IMR-90 (cell line): ENCODE results near the gene DMAC1. TPM values are rescaled to one million over a fixed set of nuclear protein-coding genes. Genes with fewer than 3 reads are reported as not detected.

Experiments
- ATAC-seq: fragments of 200-7000 bp; cut with Tn5 transposase; 2 replicates; pipeline ENCODE4 v1.9.1; 2020; ENCODE audit warnings: low read depth, mild to moderate bottlenecking, moderate library complexity
- BruUV-seq: library from RNA; stranded (reverse); fragments of 400-500 nt; replicated peaks from 2 replicates; lab custom pipeline; 2021; lab: Mats Ljungman, UMichigan
- CTCF ChIA-PET: fragments of 300-600 bp; formaldehyde crosslinking; extraction: SDS; loops from one replicate; lab custom pipeline; 2021; ENCODE audit warnings: antibody characterized with exemption; lab: Yijun Ruan, JAX
- POLR2A ChIA-PET: fragments of 300-600 bp; sonication (Branson Sonifier 250); formaldehyde crosslinking; loops from one replicate; lab custom pipeline; 2022; ENCODE audit warnings: antibody characterized with exemption; ENCODE audit not compliant: unreplicated experiment; lab: Charles Lee
- DNase-seq: peaks from one replicate; pipeline ENCODE4 v3.0.0; 2013
- H2AFZ ChIP-seq: replicated peaks from 2 replicates; pipeline ENCODE3; 2013; ENCODE audit warnings: low read length, mild to moderate bottlenecking; ENCODE audit not compliant: poor library complexity
- H2AK5ac ChIP-seq: 2 replicates; pipeline ENCODE4 v1.6.1; 2013; ENCODE audit warnings: low read depth, low read length, inconsistent platforms
- H2AK9ac ChIP-seq: replicated peaks from 2 replicates; pipeline ENCODE3; 2013; ENCODE audit warnings: mild to moderate bottlenecking, low read depth, low read length, moderate library complexity; ENCODE audit not compliant: poor library complexity
- H2BK120ac ChIP-seq: 2 replicates; pipeline ENCODE4 v1.6.1; 2013; ENCODE audit warnings: low read depth, low read length, inconsistent platforms
- H2BK15ac ChIP-seq: 3 replicates; pipeline ENCODE4 v1.6.1; 2013; ENCODE audit warnings: low read depth, low read length, inconsistent platforms
- H2BK20ac ChIP-seq: 2 replicates; pipeline ENCODE4 v1.6.1; 2013; ENCODE audit warnings: low read depth, mild to moderate bottlenecking, inconsistent platforms, low read length, moderate library complexity
- H2BK5ac ChIP-seq: 2 replicates; pipeline ENCODE4 v1.6.1; 2013; ENCODE audit warnings: mild to moderate bottlenecking, low read depth, low read length, inconsistent platforms; ENCODE audit not compliant: poor library complexity, severe bottlenecking
- H3K14ac ChIP-seq: replicated peaks from 2 replicates; pipeline ENCODE4 v1.6.1; 2013; ENCODE audit warnings: low read depth, low read length, inconsistent platforms
- H3K18ac ChIP-seq: 2 replicates; pipeline ENCODE4 v1.6.1; 2013; ENCODE audit warnings: low read depth, low read length, control low read depth
- H3K23ac ChIP-seq: 2 replicates; pipeline ENCODE4 v1.6.1; 2013; ENCODE audit warnings: low read depth, low read length, inconsistent platforms
- H3K27ac ChIP-seq: 2 replicates; pipeline ENCODE4 v1.5.1; 2013; ENCODE audit warnings: mild to moderate bottlenecking, control low read depth, low read length; ENCODE audit not compliant: insufficient read depth
- H3K27me3 ChIP-seq: 2 replicates; pipeline ENCODE4 v1.6.1; 2013; ENCODE audit warnings: low read length; ENCODE audit not compliant: control insufficient read depth, insufficient read depth
- H3K36me3 ChIP-seq: 2 replicates; pipeline ENCODE4 v1.6.1; 2013; ENCODE audit warnings: low read length, mixed read lengths; ENCODE audit not compliant: control insufficient read depth, insufficient read depth
- H3K4ac ChIP-seq: 2 replicates; pipeline ENCODE4 v1.6.1; 2013; ENCODE audit warnings: low read depth, low read length, inconsistent platforms
- H3K4me1 ChIP-seq: 2 replicates; pipeline ENCODE4 v1.6.1; 2013; ENCODE audit warnings: low read length, mixed read lengths; ENCODE audit not compliant: control insufficient read depth, insufficient read depth
- H3K4me2 ChIP-seq: 2 replicates; pipeline ENCODE4 v1.6.1; 2013; ENCODE audit warnings: low read depth, mild to moderate bottlenecking, control low read depth, low read length, moderate library complexity
- H3K4me3 ChIP-seq: 2 replicates; pipeline ENCODE4 v1.5.1; 2013; ENCODE audit warnings: low read depth, mild to moderate bottlenecking, control low read depth, low read length, moderate library complexity; ENCODE audit not compliant: insufficient read depth
- H3K56ac ChIP-seq: 2 replicates; pipeline ENCODE4 v1.6.1; 2013; ENCODE audit warnings: low read length, inconsistent platforms; ENCODE audit not compliant: insufficient read depth; ENCODE audit errors: extremely low read depth
- H3K79me1 ChIP-seq, 2 experiments: 2 replicates each; pipeline ENCODE4 v1.6.1; 2013; ENCODE audit warnings: low read length in 2 of 2, inconsistent platforms in 1 of 2, low read depth in 1 of 2
- H3K9ac ChIP-seq: 2 replicates; pipeline ENCODE4 v1.6.1; 2013; ENCODE audit warnings: low read depth, low read length, control low read depth
- H3K9me1 ChIP-seq: 2 replicates; pipeline ENCODE4 v1.6.1; 2013; ENCODE audit warnings: low read length, inconsistent platforms; ENCODE audit not compliant: insufficient read depth
- H3K9me3 ChIP-seq: 2 replicates; pipeline ENCODE4 v1.6.1; 2013; ENCODE audit warnings: low read length; ENCODE audit not compliant: control insufficient read depth, insufficient read depth
- H4K20me1 ChIP-seq: 2 replicates; pipeline ENCODE4 v1.6.1; 2013; ENCODE audit warnings: low read length, inconsistent platforms; ENCODE audit not compliant: insufficient read depth
- H4K5ac ChIP-seq: 2 replicates; pipeline ENCODE4 v1.6.1; 2013; ENCODE audit warnings: mild to moderate bottlenecking, low read depth, low read length, control low read depth
- H4K8ac ChIP-seq, 2 experiments: 2 replicates each; pipeline ENCODE4 v1.6.1; 2013; ENCODE audit warnings: low read depth in 2 of 2, low read length in 2 of 2, control low read depth in 1 of 2, inconsistent platforms in 1 of 2
- H4K91ac ChIP-seq: 2 replicates; pipeline ENCODE4 v1.6.1; 2013; ENCODE audit warnings: low read depth, low read length, inconsistent platforms; ENCODE audit not compliant: insufficient read depth
- BHLHE40 ChIP-seq: fragments of 150-350 bp; IDR thresholded peaks from 2 replicates; pipeline ENCODE4 v1.6.1; 2016; ENCODE audit warnings: mild to moderate bottlenecking, low read depth, low read length
- ELK1 ChIP-seq: fragments of 150-350 bp; IDR thresholded peaks from 2 replicates; pipeline ENCODE4 v1.6.1; 2016; ENCODE audit warnings: low read depth, mild to moderate bottlenecking, low read length, moderate library complexity, borderline replicate concordance
- FOS ChIP-seq: fragments of 150-350 bp; IDR thresholded peaks from 2 replicates; pipeline ENCODE4 v1.6.1; 2016; ENCODE audit warnings: low read depth, low read length
- MAFK ChIP-seq: IDR thresholded peaks from 2 replicates; pipeline ENCODE4 v1.6.1; 2012; ENCODE audit warnings: low read depth, low read length, improper control_type of control experiment
- NFE2L2 ChIP-seq: fragments of 150-350 bp; IDR thresholded peaks from 2 replicates; pipeline ENCODE4 v1.6.1; 2016; ENCODE audit warnings: low read depth, mild to moderate bottlenecking, low read length
- POLR2A ChIP-seq: IDR thresholded peaks from 2 replicates; pipeline ENCODE4 v1.6.1; 2012; ENCODE audit warnings: mild to moderate bottlenecking, low read depth, low read length
- RAD21 ChIP-seq: IDR thresholded peaks from 2 replicates; pipeline ENCODE4 v1.6.1; 2012; ENCODE audit warnings: low read length, improper control_type of control experiment
- RCOR1 ChIP-seq: IDR thresholded peaks from 2 replicates; pipeline ENCODE4 v1.6.1; 2012; ENCODE audit warnings: mild to moderate bottlenecking, low read length, improper control_type of control experiment; ENCODE audit not compliant: insufficient replicate concordance
- RFX5 ChIP-seq: IDR thresholded peaks from 2 replicates; pipeline ENCODE4 v1.8.0; 2012; ENCODE audit warnings: low read depth, mild to moderate bottlenecking, low read length, moderate library complexity
- WGBS, 2 experiments: methylation state at CpG; one replicate each; pipeline versions ENCODE4 v1.1.5 to v1.1.7; 2013; ENCODE audit warnings: missing lambda C conversion rate in 2 of 2; ENCODE audit not compliant: insufficient read length in 1 of 2; ENCODE audit errors: extremely low coverage in 2 of 2; 5-methylcytosine and 5-hydroxymethylcytosine counted together
- dilution Hi-C: fragments of 300-500 bp; cut with HindIII; formaldehyde crosslinking; loops from one replicate; pipeline ENCODE4 v1.14.3; 2018; ENCODE audit warnings: low sequenced_read_pairs; ENCODE audit not compliant: unreplicated experiment
- in situ Hi-C: fragments of 300-500 bp; cut with MboI; formaldehyde crosslinking; loops from 3 replicates; pipeline ENCODE4 v1.14.3; 2019; ENCODE audit warnings: low sequenced_read_pairs, inconsistent platforms, mixed read lengths
- intact Hi-C: fragments of 100-400 bp; cut with micrococcal nuclease; formaldehyde crosslinking; loops from 2 replicates; pipeline ENCODE4 v1.10.0; 2022
- polyA plus RNA-seq, 3 experiments: library from polyadenylated mRNA; depleted of rRNA; stranded (reverse); fragments of >200 nt; gene quantifications; 2 replicates each; pipeline ENCODE4 v1.2.3, GENCODE V29; 2012; ENCODE audit warnings: low replicate concordance in 1 of 3
- total RNA-seq: library from RNA; depleted of rRNA; stranded (reverse); fragments of >200 nt; gene quantifications from 2 replicates; pipeline ENCODE4 v1.2.3, GENCODE V29; 2012

DMAC1 gene
- total and polyA plus RNA-seq, 2 of the 4 experiments (the other 2 are of a cell fraction): 8.1 to 14.5 TPM

- no peaks in the 10 kb centered on the region for H3K36me3 ChIP-seq
- no peak overlapping the region for H2BK15ac ChIP-seq
- no peaks in the 10 kb centered on the region for H3K79me1 ChIP-seq
- H4K8ac ChIP-seq: no peak overlapping the region
- DNase-seq (no peak), ATAC-seq (no peak)
- dilution Hi-C loops: no loop called here
- no peaks in the 10 kb centered on the region for H3K27me3 ChIP-seq
- no peak overlapping the region for H3K27ac ChIP-seq
- H3K4ac ChIP-seq: no peak overlapping the region
- no peak overlapping the region for H4K91ac ChIP-seq
- no peak overlapping the region for H2BK120ac ChIP-seq
- H3K56ac ChIP-seq: no peak overlapping the region
- no peak overlapping the region for H3K18ac ChIP-seq
- no peak overlapping the region for H2AFZ ChIP-seq
- TF ChIP-seq POLR2A (no peak), FOS (no peak), MAFK (no peak), BHLHE40 (no peak), RFX5 (no peak), NFE2L2 (no peak), RCOR1 (no peak), RAD21 (no peak), ELK1 (no peak)
- no peak overlapping the region for H3K14ac ChIP-seq
- POLR2A ChIA-PET: no interaction called here
- H2BK5ac ChIP-seq: no peak overlapping the region
- no peak overlapping the region for H2AK5ac ChIP-seq
- H3K9me1 ChIP-seq: no peaks in the 10 kb centered on the region
- H3K9ac ChIP-seq: no peak overlapping the region
- H4K20me1 ChIP-seq: no peaks in the 10 kb centered on the region
- H2BK20ac ChIP-seq: no peak overlapping the region
- H2AK9ac ChIP-seq: no peak overlapping the region
- CTCF ChIA-PET: no interaction called here
- in situ Hi-C loops: no loop called here
- H4K5ac ChIP-seq: no peak overlapping the region
- WGBS, 2 experiments: no CpG with 5 or more reads among the region's 3 CpGs
- intact Hi-C loops: no loop called here
- no TSS peak for BruUV-seq
- H3K9me3 ChIP-seq: no peaks in the 10 kb centered on the region
- H3K4me1 ChIP-seq: no peaks in the 10 kb centered on the region
- H3K4me3 ChIP-seq: no peak overlapping the region
- no peak overlapping the region for H3K23ac ChIP-seq
- H3K4me2 ChIP-seq: no peak overlapping the region
These were observed 28.2 kb upstream of the DMAC1 start for GRCh38 chr9:7827792-7828191.
